Measurements from ENCODE around the gene PAX8.
"Not testable (repeated sequence)": the region's sequence is repeated elsewhere in the genome, so short reads cannot be mapped to it uniquely, and the experiment has no call there.

DNA sequence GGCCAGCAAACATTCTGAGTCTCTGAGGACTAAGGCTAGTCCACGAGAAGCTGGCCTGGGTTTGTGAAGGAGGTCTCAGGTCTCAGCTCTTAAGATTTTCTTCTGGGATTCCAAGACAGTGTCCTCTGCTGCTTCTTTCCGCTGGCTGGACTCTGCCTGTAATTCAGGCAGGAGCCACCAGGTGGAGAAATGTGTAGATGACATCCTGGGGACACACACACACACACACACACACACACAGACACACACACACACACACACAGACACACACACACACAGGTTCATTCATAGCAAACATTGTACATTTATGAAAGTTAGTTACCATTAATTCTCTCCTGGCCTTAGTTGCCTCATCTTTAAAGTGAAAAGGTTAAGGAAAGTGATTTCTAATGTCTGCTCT, 18.9 kb upstream of the PAX8 start:
- not testable (repeated sequence) for TF ChIP-seq POLR2AphosphoS5 (IDR thresholded peaks at IDR 0.05; ENCODE audit: low read depth, low read length); POLR2A (IDR thresholded peaks at IDR 0.05; ENCODE audit: low read depth, low read length); TAF1 (IDR thresholded peaks at IDR 0.05; ENCODE audit: borderline replicate concordance, low read depth, low read length)

Data from GM12892 (cell line).